KOPT-K1 (cell line): ENCODE results near the gene GMDS.

Experiments
- H3K27ac ChIP-seq: fragments of 200-600 bp; sonication (generic); 2 replicates; pipeline ENCODE4 v1.5.1; 2016; ENCODE audit warnings: antibody characterized with exemption, mild to moderate bottlenecking, low read depth, low read length; ENCODE audit not compliant: poor library complexity, severe bottlenecking
- H3K36me3 ChIP-seq: fragments of 200-600 bp; sonication (generic); 2 replicates; pipeline ENCODE4 v1.5.1; 2017; ENCODE audit warnings: antibody characterized with exemption, mild to moderate bottlenecking, low read length, moderate library complexity; ENCODE audit not compliant: insufficient read depth
- H3K9me3 ChIP-seq: fragments of 200-600 bp; sonication (generic); 2 replicates; pipeline ENCODE4 v1.5.1; 2017; ENCODE audit warnings: antibody characterized with exemption, low read length, mild to moderate bottlenecking; ENCODE audit not compliant: insufficient read depth, poor library complexity, severe bottlenecking

The GMDS gene

GRCh38 chr6:1575210-1576041, 670.0 kb downstream of the GMDS start:
- Histone ChIP-seq H3K9me3 (peaks cover 17% of the 10 kb centered on the region), H3K27ac (no peak overlapping the region), H3K36me3 (no peaks in the 10 kb centered on the region)

- H3K27ac ChIP-seq: no peak overlapping the region
- H3K9me3 ChIP-seq: peaks cover 19% of the 10 kb centered on the region
- no peaks in the 10 kb centered on the region for H3K36me3 ChIP-seq
Observed at GRCh38 chr6:1574890-1575209, 670.6 kb downstream of the GMDS start.

- Histone ChIP-seq H3K27ac (no peak overlapping the region), H3K9me3 (peaks cover 19% of the 10 kb centered on the region)
Observed at GRCh38 chr6:1574083-1574761, 671.2 kb downstream of the GMDS start.

More at GRCh38 chr6:1574083-1574761, 671.2 kb downstream of the GMDS start:
- H3K36me3 ChIP-seq: no peaks in the 10 kb centered on the region
